ENCODE measurements around the gene AGGF1.
A peak's percentile ranks its signal among the peaks of the same experiment; 100 is the strongest.
"Not testable (repeated sequence)": the region's sequence is repeated elsewhere in the genome, so short reads cannot be mapped to it uniquely, and the experiment has no call there.

AGGF1 gene

GRCh38 chr5:77028631-77029375 is 1.4 kb upstream of the AGGF1 start:
- DNase-seq, result no peak

- no peak for DNase-seq
Measured at GRCh38 chr5:77029376-77029885, 773 bp upstream of the AGGF1 start.

GRCh38 chr5:77031891-77032290 is 1.7 kb downstream of the AGGF1 start:
- DNase-seq, result no peak

- DNase-seq, result no peak
Measured at GRCh38 chr5:77032635-77033034, 2.4 kb downstream of the AGGF1 start.

- no peak for DNase-seq
Measured at GRCh38 chr5:77033338-77033737, 3.1 kb downstream of the AGGF1 start.

GRCh38 chr5:77035950-77036349 is 5.7 kb downstream of the AGGF1 start:
- DNase-seq, result no peak

- no peak for DNase-seq
Measured at GRCh38 chr5:77046416-77047073, 16.3 kb downstream of the AGGF1 start.

- no peak for DNase-seq
Measured at GRCh38 chr5:77064040-77064439, 33.8 kb downstream of the AGGF1 start.

- no peak for DNase-seq
Measured at GRCh38 chr5:77065256-77065655, 35.1 kb downstream of the AGGF1 start.

GRCh38 chr5:77066184-77066583 is 36.0 kb downstream of the AGGF1 start:
- DNase-seq, result no peak

GRCh38 chr5:77066823-77067442 is 36.7 kb downstream of the AGGF1 start:
- no peak for DNase-seq

- DNase-seq, result no peak
Measured at GRCh38 chr5:77073667-77074066, 43.5 kb downstream of the AGGF1 start.

GRCh38 chr5:77074745-77075144 is 44.5 kb downstream of the AGGF1 start:
- no peak for DNase-seq

- no peak for DNase-seq
Measured at GRCh38 chr5:77076961-77077828, 47.0 kb downstream of the AGGF1 start.

GRCh38 chr5:77077829-77078176 is 47.6 kb downstream of the AGGF1 start:
- DNase-seq, result no peak

- DNase-seq, result not testable (repeated sequence)
Measured at GRCh38 chr5:77080479-77080878, 50.3 kb downstream of the AGGF1 start.

- DNase-seq, result no peak
Measured at GRCh38 chr5:77080905-77081304, 50.7 kb downstream of the AGGF1 start.

- DNase-seq, result no peak
Measured at GRCh38 chr5:77082280-77082679, 52.1 kb downstream of the AGGF1 start.

GRCh38 chr5:77083088-77083487 is 52.9 kb downstream of the AGGF1 start:
- DNase-seq, result no peak

GRCh38 chr5:77086368-77086688 is 56.1 kb downstream of the AGGF1 start:
- peak; percentile 47 for DNase-seq

GRCh38 chr5:77086689-77087483 is 56.7 kb downstream of the AGGF1 start, which contains the start of gene ZBED3:
ZBED3 (minus strand) TSS chr5:77087285; CDS start chr5:77077878, 9,407 bp downstream.
- peak; percentile 40 for DNase-seq
